ENCODE results near the gene CLASP2.

- no peak for TF ChIP-seq GATA3 (IDR thresholded peaks at IDR 0.05; ENCODE audit: low read depth, low read length)
- no peak for TF ChIP-seq GATA2 (IDR thresholded peaks at IDR 0.05; ENCODE audit: low read depth, low read length)
Observed at GRCh38 chr3:33467786-33468185, 250.3 kb downstream of the CLASP2 start.
